SK-N-SH (cell line): ENCODE measurements around the gene PCNX3.

Source experiments
- GATA2 ChIP-seq: sonication (generic); formaldehyde crosslinking; IDR thresholded peaks from 2 replicates; pipeline ENCODE4 v1.5.0; 2020; ENCODE audit warnings: mild to moderate bottlenecking, missing genetic modification reagents
- JUND ChIP-seq: IDR thresholded peaks from 2 replicates; pipeline ENCODE4 v1.4.0; 2012
- POLR2AphosphoS5 ChIP-seq: IDR thresholded peaks from 2 replicates; pipeline ENCODE4 v1.6.1; 2012; ENCODE audit warnings: low read depth, low read length
- TAF1 ChIP-seq: IDR thresholded peaks from 2 replicates; pipeline ENCODE4 v1.6.1; 2012; ENCODE audit warnings: low read depth, mild to moderate bottlenecking, low read length, moderate library complexity, borderline replicate concordance
- TF ChIP-seq, protein P1 (sequence below): fragments of 200-600 bp; sonication (generic); IDR thresholded peaks from 2 replicates; pipeline ENCODE4 v1.6.1; 2017; ENCODE audit warnings: antibody characterized with exemption, mild to moderate bottlenecking, moderate library complexity
- TF ChIP-seq, protein P2 (sequence below): IDR thresholded peaks from 2 replicates; pipeline ENCODE4 v1.4.0; 2012; ENCODE audit warnings: low read depth, borderline replicate concordance
- TF ChIP-seq, protein P3 (sequence below): IDR thresholded peaks from 2 replicates; pipeline ENCODE4 v1.4.0; 2012; ENCODE audit warnings: low read depth
- TF ChIP-seq, protein P4 (sequence below): fragments of 150-350 bp; IDR thresholded peaks from 2 replicates; pipeline ENCODE4 v1.6.1; 2016; ENCODE audit warnings: mild to moderate bottlenecking, low read depth, low read length
- TF ChIP-seq, protein P5 (sequence below): IDR thresholded peaks from 2 replicates; pipeline ENCODE4 v1.4.0; 2012; ENCODE audit warnings: low read depth, borderline replicate concordance

DNA sequence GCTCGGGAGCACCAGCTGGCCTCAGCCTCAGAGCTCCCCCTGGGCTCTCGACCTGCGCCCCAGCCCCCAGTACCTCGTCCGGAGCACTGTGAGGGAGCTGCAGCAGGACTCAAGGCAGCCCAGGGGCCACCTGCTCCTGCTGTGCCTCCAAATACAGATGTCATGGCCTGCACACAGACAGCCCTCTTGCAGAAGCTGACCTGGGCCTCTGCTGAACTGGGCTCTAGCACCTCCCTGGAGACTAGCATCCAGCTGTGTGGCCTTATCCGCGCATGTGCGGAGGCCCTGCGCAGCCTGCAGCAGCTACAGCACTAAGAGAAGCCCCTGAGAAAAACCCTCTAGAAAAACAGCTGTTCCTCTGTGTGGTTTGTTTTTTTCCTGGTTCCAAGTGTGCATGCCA is 44.2 kb upstream of the PCNX3 start:
- TF ChIP-seq TAF1 = no peak
- TF ChIP-seq, protein P1, sequence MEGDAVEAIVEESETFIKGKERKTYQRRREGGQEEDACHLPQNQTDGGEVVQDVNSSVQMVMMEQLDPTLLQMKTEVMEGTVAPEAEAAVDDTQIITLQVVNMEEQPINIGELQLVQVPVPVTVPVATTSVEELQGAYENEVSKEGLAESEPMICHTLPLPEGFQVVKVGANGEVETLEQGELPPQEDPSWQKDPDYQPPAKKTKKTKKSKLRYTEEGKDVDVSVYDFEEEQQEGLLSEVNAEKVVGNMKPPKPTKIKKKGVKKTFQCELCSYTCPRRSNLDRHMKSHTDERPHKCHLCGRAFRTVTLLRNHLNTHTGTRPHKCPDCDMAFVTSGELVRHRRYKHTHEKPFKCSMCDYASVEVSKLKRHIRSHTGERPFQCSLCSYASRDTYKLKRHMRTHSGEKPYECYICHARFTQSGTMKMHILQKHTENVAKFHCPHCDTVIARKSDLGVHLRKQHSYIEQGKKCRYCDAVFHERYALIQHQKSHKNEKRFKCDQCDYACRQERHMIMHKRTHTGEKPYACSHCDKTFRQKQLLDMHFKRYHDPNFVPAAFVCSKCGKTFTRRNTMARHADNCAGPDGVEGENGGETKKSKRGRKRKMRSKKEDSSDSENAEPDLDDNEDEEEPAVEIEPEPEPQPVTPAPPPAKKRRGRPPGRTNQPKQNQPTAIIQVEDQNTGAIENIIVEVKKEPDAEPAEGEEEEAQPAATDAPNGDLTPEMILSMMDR = no peak
- TF ChIP-seq, protein P2, sequence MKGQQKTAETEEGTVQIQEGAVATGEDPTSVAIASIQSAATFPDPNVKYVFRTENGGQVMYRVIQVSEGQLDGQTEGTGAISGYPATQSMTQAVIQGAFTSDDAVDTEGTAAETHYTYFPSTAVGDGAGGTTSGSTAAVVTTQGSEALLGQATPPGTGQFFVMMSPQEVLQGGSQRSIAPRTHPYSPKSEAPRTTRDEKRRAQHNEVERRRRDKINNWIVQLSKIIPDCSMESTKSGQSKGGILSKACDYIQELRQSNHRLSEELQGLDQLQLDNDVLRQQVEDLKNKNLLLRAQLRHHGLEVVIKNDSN = no peak
- TF ChIP-seq, protein P3, sequence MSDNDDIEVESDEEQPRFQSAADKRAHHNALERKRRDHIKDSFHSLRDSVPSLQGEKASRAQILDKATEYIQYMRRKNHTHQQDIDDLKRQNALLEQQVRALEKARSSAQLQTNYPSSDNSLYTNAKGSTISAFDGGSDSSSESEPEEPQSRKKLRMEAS = no peak
- TF ChIP-seq, protein P4, sequence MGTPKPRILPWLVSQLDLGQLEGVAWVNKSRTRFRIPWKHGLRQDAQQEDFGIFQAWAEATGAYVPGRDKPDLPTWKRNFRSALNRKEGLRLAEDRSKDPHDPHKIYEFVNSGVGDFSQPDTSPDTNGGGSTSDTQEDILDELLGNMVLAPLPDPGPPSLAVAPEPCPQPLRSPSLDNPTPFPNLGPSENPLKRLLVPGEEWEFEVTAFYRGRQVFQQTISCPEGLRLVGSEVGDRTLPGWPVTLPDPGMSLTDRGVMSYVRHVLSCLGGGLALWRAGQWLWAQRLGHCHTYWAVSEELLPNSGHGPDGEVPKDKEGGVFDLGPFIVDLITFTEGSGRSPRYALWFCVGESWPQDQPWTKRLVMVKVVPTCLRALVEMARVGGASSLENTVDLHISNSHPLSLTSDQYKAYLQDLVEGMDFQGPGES = no peak
- no peak for TF ChIP-seq POLR2AphosphoS5
- no peak for TF ChIP-seq JUND
- no peak for TF ChIP-seq GATA2 (CRISPR knock-in tag)
- TF ChIP-seq, protein P5, sequence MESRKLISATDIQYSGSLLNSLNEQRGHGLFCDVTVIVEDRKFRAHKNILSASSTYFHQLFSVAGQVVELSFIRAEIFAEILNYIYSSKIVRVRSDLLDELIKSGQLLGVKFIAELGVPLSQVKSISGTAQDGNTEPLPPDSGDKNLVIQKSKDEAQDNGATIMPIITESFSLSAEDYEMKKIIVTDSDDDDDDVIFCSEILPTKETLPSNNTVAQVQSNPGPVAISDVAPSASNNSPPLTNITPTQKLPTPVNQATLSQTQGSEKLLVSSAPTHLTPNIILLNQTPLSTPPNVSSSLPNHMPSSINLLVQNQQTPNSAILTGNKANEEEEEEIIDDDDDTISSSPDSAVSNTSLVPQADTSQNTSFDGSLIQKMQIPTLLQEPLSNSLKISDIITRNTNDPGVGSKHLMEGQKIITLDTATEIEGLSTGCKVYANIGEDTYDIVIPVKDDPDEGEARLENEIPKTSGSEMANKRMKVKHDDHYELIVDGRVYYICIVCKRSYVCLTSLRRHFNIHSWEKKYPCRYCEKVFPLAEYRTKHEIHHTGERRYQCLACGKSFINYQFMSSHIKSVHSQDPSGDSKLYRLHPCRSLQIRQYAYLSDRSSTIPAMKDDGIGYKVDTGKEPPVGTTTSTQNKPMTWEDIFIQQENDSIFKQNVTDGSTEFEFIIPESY = no peak
